ENCODE data around the gene LSP1. TPM values are rescaled to one million over a fixed set of nuclear protein-coding genes. Genes with fewer than 3 reads are reported as not detected.

The LSP1 gene
- total and polyA plus RNA-seq, 2 of the 13 experiments (the other 11 are each of a cell fraction or from before 2014, with no cell fraction given), result 0.59 to 1.00 TPM

DNA sequence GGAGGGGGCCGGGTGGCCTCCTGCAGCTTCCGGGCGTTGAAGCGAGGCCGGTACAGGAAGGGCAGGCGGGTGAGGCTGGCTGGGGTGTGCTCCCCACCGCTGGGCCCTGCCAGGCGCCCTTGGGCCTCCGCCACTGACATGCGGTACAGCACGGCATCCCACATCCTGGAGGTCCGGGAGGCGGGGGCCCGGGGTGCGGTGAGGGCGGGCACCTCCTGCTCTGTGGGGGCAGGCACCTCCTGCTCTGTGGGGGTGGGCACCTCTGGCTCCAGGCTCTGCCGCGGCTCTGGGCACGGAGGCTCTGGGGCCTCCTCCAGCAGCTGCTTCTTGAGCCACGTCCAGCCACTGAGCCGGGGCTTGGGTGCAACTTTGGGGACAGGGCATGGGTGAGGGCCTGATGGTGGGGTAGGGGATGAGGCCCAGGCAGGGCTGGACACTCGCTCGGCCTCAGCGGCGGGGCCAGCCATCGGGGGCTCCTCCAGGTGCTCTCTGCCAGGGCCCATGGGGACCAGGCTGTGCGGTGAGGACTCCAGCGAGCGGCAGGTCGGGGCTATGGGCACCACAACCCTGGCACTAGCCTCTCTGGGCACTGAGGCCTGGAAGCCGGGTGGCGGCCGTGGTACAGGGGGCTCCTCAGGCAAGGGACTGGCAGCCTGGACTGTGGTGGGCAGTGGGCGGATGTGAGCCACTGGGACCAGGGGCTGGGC lies 36.5 kb downstream of the LSP1 start:
- H3K9ac ChIP-seq (ENCODE audit: insufficient read depth, low read depth, low read length), result no peak overlapping the region
- TF ChIP-seq, protein P1, sequence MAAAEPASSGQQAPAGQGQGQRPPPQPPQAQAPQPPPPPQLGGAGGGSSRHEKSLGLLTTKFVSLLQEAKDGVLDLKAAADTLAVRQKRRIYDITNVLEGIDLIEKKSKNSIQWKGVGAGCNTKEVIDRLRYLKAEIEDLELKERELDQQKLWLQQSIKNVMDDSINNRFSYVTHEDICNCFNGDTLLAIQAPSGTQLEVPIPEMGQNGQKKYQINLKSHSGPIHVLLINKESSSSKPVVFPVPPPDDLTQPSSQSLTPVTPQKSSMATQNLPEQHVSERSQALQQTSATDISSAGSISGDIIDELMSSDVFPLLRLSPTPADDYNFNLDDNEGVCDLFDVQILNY (CRISPR knock-in tag; conservative IDR thresholded peaks at IDR 0.05), result no peak
- no peak for TF ChIP-seq ZNF577 (CRISPR knock-in tag; IDR thresholded peaks at IDR 0.05; ENCODE audit: borderline replicate concordance, low read depth)
- ATAC-seq (no peak; the same call in 2 of the 3 replicates), DNase-seq (ENCODE audit: low spot score) (no peak), FAIRE-seq (no peak)
- H3K4me3 ChIP-seq (replicated peaks in 1 of 3; ENCODE audit: insufficient read depth in 1 of 3, low read depth in 2 of 3, low read length in 3 of 3), result no peak overlapping the region
- CTCF ChIA-PET (ENCODE audit: low intra/inter-chr PET ratio, low total read pairs), result no interaction called here
- WGBS (ENCODE audit: low lambda C conversion rate), result 0% methylated on average over 5 of the region's 34 CpGs
- H3K79me2 ChIP-seq (ENCODE audit: insufficient read depth, low read length), result no peaks in the 10 kb centered on the region
- no peaks in the 10 kb centered on the region for H4K20me1 ChIP-seq (ENCODE audit: insufficient read depth, low read length)
- no peak overlapping the region for H2AFZ ChIP-seq (ENCODE audit: low read length)
- H3K4me1 ChIP-seq (ENCODE audit: insufficient read depth, low read length), result no peaks in the 10 kb centered on the region
- intact Hi-C loops (cut with micrococcal nuclease; ENCODE audit: unreplicated experiment), result no loop called here
- H3K9me3 ChIP-seq (ENCODE audit: low read length), result no peaks in the 10 kb centered on the region
- H3K27ac ChIP-seq (ENCODE audit: extremely low read length, insufficient read depth, low read length), result no peak overlapping the region
- in situ Hi-C loops (cut with HindIII; ENCODE audit: extremely low pct_ligation_motif_present, low pct_unique_long_range_greater_than_20kb), result no loop called here
- no peak overlapping the region for H3K4me2 ChIP-seq (ENCODE audit: low read depth, low read length)
- BruUV-seq (replicated peaks), result no TSS peak
- no peaks in the 10 kb centered on the region for H3K36me3 ChIP-seq (replicated peaks in 1 of 2; ENCODE audit: control insufficient read depth in 1 of 2, insufficient read depth in 2 of 2, low read length in 2 of 2)
- POLR2A ChIA-PET, result no interaction called here
- peaks cover 15 to 55% of the 10 kb centered on the region in 2 experiments for H3K27me3 ChIP-seq (ENCODE audit: control insufficient read depth in 1 of 2, insufficient read depth in 2 of 2, low read length in 2 of 2)

DNA sequence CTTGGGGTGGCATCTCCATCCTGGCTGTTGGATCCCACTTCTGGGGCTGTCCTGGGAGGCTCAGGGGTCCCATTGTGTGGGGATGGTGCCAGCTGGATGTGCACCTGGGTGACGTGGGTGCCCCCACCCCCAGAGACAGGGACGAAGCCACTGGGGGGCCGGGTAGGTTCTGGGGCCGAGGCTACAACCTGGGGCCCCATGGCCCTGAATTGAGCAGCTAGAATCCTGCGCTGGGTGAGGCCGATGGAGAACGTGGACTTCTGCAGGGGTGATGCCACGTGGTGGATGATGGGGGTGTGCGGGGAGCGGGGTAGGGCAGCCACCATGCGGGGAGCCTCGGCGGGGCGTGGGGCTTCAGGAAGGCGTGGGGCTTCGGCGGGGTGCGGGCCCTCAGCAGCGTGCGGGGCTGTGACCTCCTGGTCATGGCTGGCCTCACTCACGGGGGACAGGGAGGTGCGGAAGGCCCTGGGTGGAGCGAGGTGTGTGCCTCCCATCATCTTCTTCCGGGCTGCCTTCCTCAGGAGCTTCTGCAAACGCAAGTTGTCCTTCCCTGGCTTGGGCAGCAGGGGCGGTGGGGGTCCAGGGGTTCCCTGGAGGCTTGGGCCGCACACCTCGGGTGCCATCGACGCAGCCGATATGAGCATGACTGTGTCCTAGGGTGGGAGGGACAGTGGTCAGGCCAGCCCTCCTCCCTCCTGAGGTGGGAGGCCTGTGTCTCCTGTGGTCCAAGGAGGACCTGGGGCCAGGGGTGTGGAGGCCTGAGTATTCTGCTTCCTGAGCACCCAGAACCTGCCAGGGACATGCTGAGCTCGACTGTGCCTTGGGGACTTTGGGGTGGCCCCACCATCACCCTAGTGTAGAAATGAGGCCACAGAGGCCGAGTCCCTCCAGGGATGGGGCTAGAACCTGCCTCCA lies 37.3 kb downstream of the LSP1 start:
- Histone ChIP-seq H3K79me2 (ENCODE audit: insufficient read depth, low read length) (no peaks in the 10 kb centered on the region), H3K27ac (ENCODE audit: extremely low read length, insufficient read depth, low read length) (no peak overlapping the region), H3K9ac (ENCODE audit: insufficient read depth, low read depth, low read length) (no peak overlapping the region), H3K9me3 (ENCODE audit: low read length) (no peaks in the 10 kb centered on the region), H3K36me3 (replicated peaks in 1 of 2; ENCODE audit: control insufficient read depth in 1 of 2, insufficient read depth in 2 of 2, low read length in 2 of 2) (no peaks in the 10 kb centered on the region), H3K4me3 (replicated peaks in 1 of 3; ENCODE audit: insufficient read depth in 1 of 3, low read depth in 2 of 3, low read length in 3 of 3) (no peak overlapping the region), H3K27me3 (ENCODE audit: control insufficient read depth in 1 of 2, insufficient read depth in 2 of 2, low read length in 2 of 2) (peaks cover 15 to 55% of the 10 kb centered on the region in 2 experiments), H3K4me2 (ENCODE audit: low read depth, low read length) (no peak overlapping the region), H4K20me1 (ENCODE audit: insufficient read depth, low read length) (no peaks in the 10 kb centered on the region), H2AFZ (ENCODE audit: low read length) (no peak overlapping the region), H3K4me1 (ENCODE audit: insufficient read depth, low read length) (no peaks in the 10 kb centered on the region)
- CTCF ChIA-PET (ENCODE audit: low intra/inter-chr PET ratio, low total read pairs), result no interaction called here
- FAIRE-seq (no peak), DNase-seq (ENCODE audit: low spot score) (no peak), ATAC-seq (no peak)
- intact Hi-C loops (cut with micrococcal nuclease; ENCODE audit: unreplicated experiment) (loop anchor here (1.0 kb wide), 1 partner anchor 27 kb away; no protein-coding TSS in a partner anchor), in situ Hi-C loops (cut with HindIII; ENCODE audit: extremely low pct_ligation_motif_present, low pct_unique_long_range_greater_than_20kb) (no loop called here)
- WGBS (ENCODE audit: low lambda C conversion rate), result 0% methylated on average over 1 of the region's 33 CpGs
- POLR2A ChIA-PET, result no interaction called here
- no TSS peak for BruUV-seq (replicated peaks)
- TF ChIP-seq, protein P2, sequence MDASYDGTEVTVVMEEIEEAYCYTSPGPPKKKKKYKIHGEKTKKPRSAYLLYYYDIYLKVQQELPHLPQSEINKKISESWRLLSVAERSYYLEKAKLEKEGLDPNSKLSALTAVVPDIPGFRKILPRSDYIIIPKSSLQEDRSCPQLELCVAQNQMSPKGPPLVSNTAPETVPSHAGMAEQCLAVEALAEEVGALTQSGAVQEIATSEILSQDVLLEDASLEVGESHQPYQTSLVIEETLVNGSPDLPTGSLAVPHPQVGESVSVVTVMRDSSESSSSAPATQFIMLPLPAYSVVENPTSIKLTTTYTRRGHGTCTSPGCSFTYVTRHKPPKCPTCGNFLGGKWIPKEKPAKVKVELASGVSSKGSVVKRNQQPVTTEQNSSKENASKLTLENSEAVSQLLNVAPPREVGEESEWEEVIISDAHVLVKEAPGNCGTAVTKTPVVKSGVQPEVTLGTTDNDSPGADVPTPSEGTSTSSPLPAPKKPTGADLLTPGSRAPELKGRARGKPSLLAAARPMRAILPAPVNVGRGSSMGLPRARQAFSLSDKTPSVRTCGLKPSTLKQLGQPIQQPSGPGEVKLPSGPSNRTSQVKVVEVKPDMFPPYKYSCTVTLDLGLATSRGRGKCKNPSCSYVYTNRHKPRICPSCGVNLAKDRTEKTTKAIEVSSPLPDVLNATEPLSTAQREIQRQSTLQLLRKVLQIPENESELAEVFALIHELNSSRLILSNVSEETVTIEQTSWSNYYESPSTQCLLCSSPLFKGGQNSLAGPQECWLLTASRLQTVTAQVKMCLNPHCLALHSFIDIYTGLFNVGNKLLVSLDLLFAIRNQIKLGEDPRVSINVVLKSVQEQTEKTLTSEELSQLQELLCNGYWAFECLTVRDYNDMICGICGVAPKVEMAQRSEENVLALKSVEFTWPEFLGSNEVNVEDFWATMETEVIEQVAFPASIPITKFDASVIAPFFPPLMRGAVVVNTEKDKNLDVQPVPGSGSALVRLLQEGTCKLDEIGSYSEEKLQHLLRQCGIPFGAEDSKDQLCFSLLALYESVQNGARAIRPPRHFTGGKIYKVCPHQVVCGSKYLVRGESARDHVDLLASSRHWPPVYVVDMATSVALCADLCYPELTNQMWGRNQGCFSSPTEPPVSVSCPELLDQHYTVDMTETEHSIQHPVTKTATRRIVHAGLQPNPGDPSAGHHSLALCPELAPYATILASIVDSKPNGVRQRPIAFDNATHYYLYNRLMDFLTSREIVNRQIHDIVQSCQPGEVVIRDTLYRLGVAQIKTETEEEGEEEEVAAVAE (CRISPR knock-in tag; IDR thresholded peaks at IDR 0.05; ENCODE audit: borderline replicate concordance), result no peak
- TF ChIP-seq, protein P3, sequence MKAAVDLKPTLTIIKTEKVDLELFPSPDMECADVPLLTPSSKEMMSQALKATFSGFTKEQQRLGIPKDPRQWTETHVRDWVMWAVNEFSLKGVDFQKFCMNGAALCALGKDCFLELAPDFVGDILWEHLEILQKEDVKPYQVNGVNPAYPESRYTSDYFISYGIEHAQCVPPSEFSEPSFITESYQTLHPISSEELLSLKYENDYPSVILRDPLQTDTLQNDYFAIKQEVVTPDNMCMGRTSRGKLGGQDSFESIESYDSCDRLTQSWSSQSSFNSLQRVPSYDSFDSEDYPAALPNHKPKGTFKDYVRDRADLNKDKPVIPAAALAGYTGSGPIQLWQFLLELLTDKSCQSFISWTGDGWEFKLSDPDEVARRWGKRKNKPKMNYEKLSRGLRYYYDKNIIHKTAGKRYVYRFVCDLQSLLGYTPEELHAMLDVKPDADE (CRISPR knock-in tag; IDR thresholded peaks at IDR 0.05), result no peak
- TF ChIP-seq, protein P4, sequence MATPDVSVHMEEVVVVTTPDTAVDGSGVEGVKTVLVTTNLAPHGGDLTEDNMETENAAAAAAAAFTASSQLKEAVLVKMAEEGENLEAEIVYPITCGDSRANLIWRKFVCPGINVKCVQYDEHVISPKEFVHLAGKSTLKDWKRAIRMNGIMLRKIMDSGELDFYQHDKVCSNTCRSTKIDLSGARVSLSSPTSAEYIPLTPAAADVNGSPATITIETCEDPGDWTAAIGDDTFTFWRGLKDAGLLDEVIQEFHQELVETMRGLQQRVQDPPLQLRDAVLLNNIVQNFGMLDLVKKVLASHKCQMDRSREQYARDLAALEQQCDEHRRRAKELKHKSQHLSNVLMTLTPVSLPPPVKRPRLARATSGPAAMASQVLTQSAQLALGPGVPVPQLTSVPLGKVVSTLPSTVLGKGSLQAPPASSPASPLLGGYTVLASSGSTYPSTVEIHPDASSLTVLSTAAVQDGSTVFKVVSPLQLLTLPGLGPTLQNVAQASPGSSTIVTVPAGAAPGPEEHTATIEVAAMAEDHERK (CRISPR knock-in tag; IDR thresholded peaks at IDR 0.05; ENCODE audit: low read depth), result no peak

All from HepG2 (cell line).